Esophagus squamous epithelium (tissue), 5 donors: Measurements from ENCODE around the gene PDE3A. TPM values are rescaled to one million over a fixed set of nuclear protein-coding genes. Genes with fewer than 3 reads are reported as not detected.

Experiments
- DNase-seq: peaks from one replicate; lab custom pipeline; 2025; lab: John Stamatoyannopoulos, UW
- H3K27ac ChIP-seq, 4 donors: fragments of 200-600 bp; sonication (generic); one replicate each; pipeline ENCODE4 v1.5.1; 2016 to 2019; ENCODE audit warnings: mild to moderate bottlenecking in 1 of 4
- H3K27me3 ChIP-seq, 4 donors: fragments of 200-600 bp; sonication (generic); 1 replicate in 3 of 4; 2 replicates in 1 of 4; pipeline versions ENCODE4 v1.5.1 to v1.6.0; 2017 to 2021; ENCODE audit warnings: antibody characterized with exemption in 1 of 4
- H3K36me3 ChIP-seq, 3 donors: fragments of 200-600 bp; sonication (generic); one replicate each; pipeline ENCODE4 v1.5.1; 2016 to 2019
- H3K4me1 ChIP-seq, 3 donors: fragments of 200-600 bp; sonication (generic); one replicate each; pipeline ENCODE4 v1.5.1; 2017 to 2019
- H3K4me3 ChIP-seq, 4 donors: fragments of 200-600 bp; sonication (generic); 1 replicate in 3 of 4; 2 replicates in 1 of 4; pipeline ENCODE4 v1.5.1; 2016 to 2019; ENCODE audit warnings: mild to moderate bottlenecking in 2 of 4, moderate library complexity in 1 of 4
- H3K9me3 ChIP-seq, 3 donors: fragments of 200-600 bp; sonication (generic); one replicate each; pipeline ENCODE4 v1.5.1; 2016 to 2019
- POLR2A ChIP-seq, 4 donors: fragments of 450-650 bp; IDR thresholded peaks; one replicate each; pipeline ENCODE4 v1.6.1; 2017; ENCODE audit warnings: antibody characterized with exemption in 4 of 4, mild to moderate bottlenecking in 4 of 4, moderate library complexity in 3 of 4
- WGBS, 2 donors: methylation state at CpG; one replicate each; pipeline ENCODE4 v1.1.5; 2018; 5-methylcytosine and 5-hydroxymethylcytosine counted together
- intact Hi-C: fragments of 100-400 bp; cut with DNase I; formaldehyde crosslinking; loops from one replicate; pipeline ENCODE4 v1.15.0; 2022
- total RNA-seq, 4 donors: library from RNA; depleted of rRNA; stranded (reverse); fragments of >200 nt; gene quantifications; one replicate each; pipeline ENCODE4 v1.1.0, GENCODE V29; 2016
- TF ChIP-seq, protein P1 (sequence below), 6 experiments: fragments of 450-650 bp in 4 of 6; fragments of 200-600 bp in 2 of 6; sonication (generic) in 2 of 6; IDR thresholded peaks; one replicate each; pipeline ENCODE4 v1.5.1; 2016 to 2019; ENCODE audit warnings: antibody characterized with exemption in 6 of 6, mild to moderate bottlenecking in 4 of 6, moderate library complexity in 4 of 6
- donor health status: DM: yes; HTN: yes; CAD: no.

The PDE3A gene
- total RNA-seq, 4 donors from 2014 or later = 0.30 to 5.5 (median 3.1) TPM

DNA sequence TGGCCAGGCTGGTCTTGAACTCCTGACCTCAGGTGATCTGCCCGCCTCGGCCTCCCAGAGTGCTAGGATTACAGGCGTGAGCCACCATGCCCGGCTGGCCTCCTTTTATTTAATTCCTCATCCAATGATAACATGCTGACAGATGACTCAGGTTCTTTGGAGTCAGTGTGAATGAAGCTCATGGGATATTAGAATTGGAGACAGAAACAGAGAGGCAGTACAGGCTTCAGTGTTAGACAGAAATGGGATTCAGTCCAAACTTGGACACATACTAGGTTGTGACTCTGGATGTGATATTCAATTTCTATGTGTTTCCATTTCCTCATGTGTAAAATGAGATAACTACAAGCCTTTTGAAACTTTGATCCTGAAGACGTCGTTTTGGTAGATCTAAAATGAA lies 47.3 kb downstream of the PDE3A start:
- TF ChIP-seq, protein P1, sequence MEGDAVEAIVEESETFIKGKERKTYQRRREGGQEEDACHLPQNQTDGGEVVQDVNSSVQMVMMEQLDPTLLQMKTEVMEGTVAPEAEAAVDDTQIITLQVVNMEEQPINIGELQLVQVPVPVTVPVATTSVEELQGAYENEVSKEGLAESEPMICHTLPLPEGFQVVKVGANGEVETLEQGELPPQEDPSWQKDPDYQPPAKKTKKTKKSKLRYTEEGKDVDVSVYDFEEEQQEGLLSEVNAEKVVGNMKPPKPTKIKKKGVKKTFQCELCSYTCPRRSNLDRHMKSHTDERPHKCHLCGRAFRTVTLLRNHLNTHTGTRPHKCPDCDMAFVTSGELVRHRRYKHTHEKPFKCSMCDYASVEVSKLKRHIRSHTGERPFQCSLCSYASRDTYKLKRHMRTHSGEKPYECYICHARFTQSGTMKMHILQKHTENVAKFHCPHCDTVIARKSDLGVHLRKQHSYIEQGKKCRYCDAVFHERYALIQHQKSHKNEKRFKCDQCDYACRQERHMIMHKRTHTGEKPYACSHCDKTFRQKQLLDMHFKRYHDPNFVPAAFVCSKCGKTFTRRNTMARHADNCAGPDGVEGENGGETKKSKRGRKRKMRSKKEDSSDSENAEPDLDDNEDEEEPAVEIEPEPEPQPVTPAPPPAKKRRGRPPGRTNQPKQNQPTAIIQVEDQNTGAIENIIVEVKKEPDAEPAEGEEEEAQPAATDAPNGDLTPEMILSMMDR (IDR thresholded peaks at IDR 0.05) = no peak
- no peak for TF ChIP-seq POLR2A (IDR thresholded peaks at IDR 0.05)

DNA sequence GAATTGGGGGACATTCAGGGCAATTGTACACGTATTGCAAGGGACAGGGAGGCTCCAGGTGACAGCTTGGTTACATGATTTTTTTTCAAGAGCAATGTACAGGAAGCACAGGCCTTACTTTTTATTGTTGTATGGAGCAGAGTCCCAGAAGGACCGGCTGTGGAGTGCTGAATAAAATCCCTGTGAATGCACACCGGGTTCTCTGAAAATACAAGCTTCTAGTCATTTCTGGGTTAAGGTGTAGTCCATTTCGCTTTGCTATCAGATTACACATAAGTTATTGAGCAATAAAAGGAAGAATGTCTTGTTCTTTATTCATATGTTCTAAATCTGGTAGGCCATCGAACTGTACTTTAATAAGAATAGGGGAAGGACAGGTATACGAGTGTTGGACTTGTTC lies 52.2 kb downstream of the PDE3A start:
- H3K36me3 ChIP-seq = no peaks in the 10 kb centered on the region
- WGBS, 2 donors = 70 to 78% methylated on average over 6 of the region's 6 CpGs
- intact Hi-C loops = no loop called here

More for the DNA sequence above, 47.3 kb downstream of the PDE3A start:
- DNase-seq = no peak
- intact Hi-C loops = no loop called here
- no peaks in the 10 kb centered on the region for H3K27me3 ChIP-seq
- H3K4me3 ChIP-seq = no peak overlapping the region
- 57 to 91% methylated on average over 3 to 6 of the region's 6 CpGs for WGBS, 2 donors
- no peak overlapping the region for H3K27ac ChIP-seq
- H3K9me3 ChIP-seq = no peaks in the 10 kb centered on the region
- H3K36me3 ChIP-seq = no peaks in the 10 kb centered on the region
- H3K4me1 ChIP-seq = no peaks in the 10 kb centered on the region

DNA sequence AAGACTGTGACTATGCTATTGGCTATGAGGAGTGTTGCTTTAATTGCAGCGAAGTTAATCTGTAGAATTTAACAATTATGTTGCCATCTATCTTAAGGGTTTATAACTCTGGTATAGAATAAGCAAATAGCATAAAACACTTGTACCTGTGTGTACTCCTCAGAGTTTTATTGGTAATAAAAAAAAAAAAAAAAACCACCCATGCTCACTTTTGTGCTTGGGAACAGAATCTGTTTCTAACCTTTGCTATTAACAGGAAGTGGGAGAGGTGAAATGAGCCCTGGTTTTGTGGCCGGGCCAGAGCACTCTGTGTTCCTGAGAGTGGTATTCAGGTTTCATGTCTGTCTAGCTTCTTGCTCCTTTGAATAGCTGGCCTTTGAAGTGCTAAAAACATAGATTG lies 53.1 kb downstream of the PDE3A start:
- TF ChIP-seq, protein P1 (IDR thresholded peaks at IDR 0.05) = no peak
- no peak for TF ChIP-seq POLR2A (IDR thresholded peaks at IDR 0.05)
- H3K4me1 ChIP-seq = no peaks in the 10 kb centered on the region
- H3K27ac ChIP-seq = no peak overlapping the region
- intact Hi-C loops = no loop called here
- no peak overlapping the region for H3K4me3 ChIP-seq
- 69 to 83% methylated on average over 2 of the region's 2 CpGs for WGBS, 2 donors
- no peaks in the 10 kb centered on the region for H3K9me3 ChIP-seq
- H3K27me3 ChIP-seq = no peaks in the 10 kb centered on the region
- no peak for DNase-seq
- H3K36me3 ChIP-seq = no peaks in the 10 kb centered on the region

More for the DNA sequence above, 52.2 kb downstream of the PDE3A start:
- H3K4me3 ChIP-seq = no peak overlapping the region
- TF ChIP-seq POLR2A (IDR thresholded peaks at IDR 0.05) = no peak
- TF ChIP-seq, protein P1 (IDR thresholded peaks at IDR 0.05) = no peak
- no peaks in the 10 kb centered on the region for H3K9me3 ChIP-seq
- H3K27me3 ChIP-seq = no peaks in the 10 kb centered on the region
- no peaks in the 10 kb centered on the region for H3K4me1 ChIP-seq
- H3K27ac ChIP-seq = no peak overlapping the region
- no peak for DNase-seq

DNA sequence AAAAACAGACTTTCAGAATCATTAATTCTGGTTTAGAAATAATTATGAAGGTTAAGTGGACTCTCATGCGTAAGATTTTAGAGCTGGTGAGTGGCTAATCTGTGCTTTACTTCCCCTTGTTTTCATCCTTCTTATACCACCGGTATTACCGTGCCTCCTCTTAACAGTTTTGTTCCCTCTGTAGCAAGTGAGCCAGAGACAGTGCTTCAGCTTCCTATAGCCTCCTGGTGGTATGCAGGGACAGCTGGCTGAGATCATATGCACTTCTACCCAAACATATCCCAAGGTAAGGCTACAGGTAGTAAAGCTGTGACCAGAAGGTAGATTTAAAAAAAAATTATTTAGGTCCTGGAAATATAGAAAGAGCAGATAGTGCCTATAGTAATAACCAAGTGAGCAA lies 55.2 kb downstream of the PDE3A start:
- Histone ChIP-seq H3K4me1 (no peaks in the 10 kb centered on the region), H3K4me3 (no peak overlapping the region), H3K9me3 (no peaks in the 10 kb centered on the region), H3K27ac (no peak overlapping the region), H3K36me3 (no peaks in the 10 kb centered on the region), H3K27me3 (no peaks in the 10 kb centered on the region)
- no peak for DNase-seq
- intact Hi-C loops = no loop called here
- TF ChIP-seq, protein P1 (IDR thresholded peaks at IDR 0.05) = no peak
- TF ChIP-seq POLR2A (IDR thresholded peaks at IDR 0.05) = no peak
- WGBS, 2 donors = 54 to 67% methylated on average over 3 of the region's 3 CpGs

DNA sequence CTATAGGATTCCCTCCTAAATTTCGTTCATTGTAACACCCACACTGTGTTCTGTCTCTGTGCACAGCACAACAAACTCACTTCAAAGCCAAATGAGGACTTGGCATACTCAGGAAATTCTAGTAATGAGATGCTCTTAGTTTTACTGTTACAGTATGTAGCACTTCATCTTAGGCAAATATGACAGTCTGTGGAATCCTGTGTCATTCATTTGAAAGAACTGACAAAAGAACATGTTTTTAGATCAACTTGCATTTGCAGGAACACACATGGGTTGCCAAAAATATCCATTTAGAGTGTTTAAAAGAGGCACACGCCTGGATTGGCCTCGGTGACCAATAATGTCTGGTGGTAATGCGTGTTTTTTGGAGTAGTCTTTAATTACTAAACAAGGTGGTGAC lies 56.5 kb downstream of the PDE3A start:
- WGBS, 2 donors = 67 to 76% methylated on average over 4 of the region's 4 CpGs
- Histone ChIP-seq H3K27ac (no peak overlapping the region), H3K36me3 (no peaks in the 10 kb centered on the region), H3K27me3 (no peaks in the 10 kb centered on the region), H3K9me3 (no peaks in the 10 kb centered on the region), H3K4me1 (no peaks in the 10 kb centered on the region), H3K4me3 (no peak overlapping the region)
- TF ChIP-seq, protein P1 (IDR thresholded peaks at IDR 0.05) = no peak
- TF ChIP-seq POLR2A (IDR thresholded peaks at IDR 0.05) = no peak
- intact Hi-C loops = no loop called here
- DNase-seq = no peak
